Measurements from ENCODE around the gene ROBO3.

ROBO3 gene

GRCh38 chr11:124843616-124843910 lies 21.7 kb upstream of the ROBO3 start:
- DNase-seq = no peak

- no peak for DNase-seq
These were observed 20.6 kb upstream of the ROBO3 start for GRCh38 chr11:124844664-124845079.

- DNase-seq = no peak
These were observed 19.1 kb upstream of the ROBO3 start for GRCh38 chr11:124846070-124846673.

GRCh38 chr11:124859171-124859570 lies 6.1 kb upstream of the ROBO3 start:
- DNase-seq = no peak

GRCh38 chr11:124861670-124862069 lies 3.6 kb upstream of the ROBO3 start:
- DNase-seq = no peak

- DNase-seq = no peak
These were observed 2.0 kb upstream of the ROBO3 start for GRCh38 chr11:124863137-124863825.

GRCh38 chr11:124863826-124864165 lies 1.4 kb upstream of the ROBO3 start:
- no peak for DNase-seq

GRCh38 chr11:124864176-124864891 lies 898 bp upstream of the ROBO3 start:
- DNase-seq = no peak

- DNase-seq = no peak
These were observed 396 bp upstream of the ROBO3 start for GRCh38 chr11:124864892-124865180.

GRCh38 chr11:124865902-124866851 lies 945 bp downstream of the ROBO3 start:
- peak; percentile 57 to 69 for DNase-seq

- no peak for DNase-seq
These were observed 2.5 kb downstream of the ROBO3 start for GRCh38 chr11:124867700-124868099.

GRCh38 chr11:124868331-124869274 lies 3.4 kb downstream of the ROBO3 start:
- no peak for DNase-seq

GRCh38 chr11:124869331-124869730 lies 4.1 kb downstream of the ROBO3 start:
- DNase-seq = no peak

GRCh38 chr11:124869856-124870387 lies 4.7 kb downstream of the ROBO3 start:
- no peak for DNase-seq

- no peak for DNase-seq
These were observed 5.2 kb downstream of the ROBO3 start for GRCh38 chr11:124870430-124870829.

- no peak for DNase-seq
These were observed 7.0 kb downstream of the ROBO3 start for GRCh38 chr11:124872280-124872679.

- no peak for DNase-seq
These were observed 7.5 kb downstream of the ROBO3 start for GRCh38 chr11:124872741-124873140.

- DNase-seq = no peak
These were observed 8.7 kb downstream of the ROBO3 start for GRCh38 chr11:124873951-124874350.

GRCh38 chr11:124874571-124875255 lies 9.5 kb downstream of the ROBO3 start:
- no peak for DNase-seq

GRCh38 chr11:124875401-124875800 lies 10.2 kb downstream of the ROBO3 start:
- no peak for DNase-seq
